Measurements from ENCODE around the gene CDC26. TPM values are rescaled to one million over a fixed set of nuclear protein-coding genes. Genes with fewer than 3 reads are reported as not detected.

CDC26 gene
- total and polyA plus RNA-seq, 10 of the 15 experiments (the other 5 are each of a cell fraction or from before 2014, with no cell fraction given), result 28.2 to 156 (median 61.5) TPM

DNA sequence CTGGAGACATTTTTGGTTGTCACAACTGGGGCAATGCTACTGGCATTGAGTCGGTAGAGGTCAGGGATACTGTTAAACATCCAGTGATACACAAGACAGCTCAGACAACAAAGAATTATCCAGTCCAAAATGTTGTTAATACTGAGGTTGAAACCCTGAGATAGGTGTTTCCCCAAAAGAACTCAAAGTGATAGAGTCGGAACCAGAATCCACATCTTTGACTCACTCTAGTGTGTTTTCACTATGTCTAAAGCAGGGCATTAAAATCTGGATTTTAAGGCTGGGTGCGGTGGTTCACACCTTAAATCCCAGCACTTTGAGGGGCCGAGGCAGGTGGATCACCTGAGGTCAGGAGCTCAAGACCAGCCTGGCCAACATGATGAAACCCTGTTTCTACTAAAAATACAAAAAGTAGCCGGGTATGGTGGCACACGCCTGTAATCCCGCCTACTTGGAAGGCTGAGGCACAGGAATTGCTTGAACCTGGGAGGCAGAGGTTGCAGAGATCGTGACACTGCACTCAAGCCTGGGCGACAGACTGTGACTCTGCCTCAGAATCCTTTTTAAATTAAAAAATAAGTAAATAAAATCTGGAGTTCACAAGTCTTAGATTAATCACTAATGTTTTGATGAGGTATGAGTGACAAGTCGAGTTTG lies 37.0 kb downstream of the CDC26 start:
- ChIA-PET CTCF (interaction anchor here (1.0 kb wide), 1 partner anchor 13 kb away, joined by 3 read pairs; no protein-coding TSS in a partner anchor), POLR2A (no interaction called here), SMC1A (ENCODE audit: uncharacterized antibody, unreplicated experiment) (interaction anchor here (0.5 to 4.4 kb wide), 2 partner anchors 18 to 923 kb away, joined by 4 to 14 read pairs; partner anchors contain the start of genes FKBP15 and SLC31A1), RAD21 (ENCODE audit: unreplicated experiment) (no interaction called here)
- Histone ChIP-seq H3K9ac (ENCODE audit: control insufficient read depth, insufficient read depth, low read length) (no peak overlapping the region), H3K79me2 (ENCODE audit: control insufficient read depth, insufficient read depth, low read length) (peaks cover 4% of the 10 kb centered on the region), H3K4me1 (ENCODE audit: control insufficient read depth, insufficient read depth, low read length) (peaks cover 2% of the 10 kb centered on the region; the same call in 1 of the 2 replicates), H4K20me1 (ENCODE audit: control insufficient read depth, insufficient read depth) (no peaks in the 10 kb centered on the region), H3K27me3 (replicated peaks in 1 of 2; ENCODE audit: control insufficient read depth in 2 of 2, insufficient read depth in 2 of 2, low read length in 1 of 2) (no peaks in the 10 kb centered on the region), H3K4me2 (ENCODE audit: control insufficient read depth, insufficient read depth) (no peak overlapping the region), H3K9me3 (replicated peaks; ENCODE audit: control insufficient read depth, insufficient read depth, low read length) (no peaks in the 10 kb centered on the region), H3K27ac (ENCODE audit: control insufficient read depth, insufficient read depth) (no peak overlapping the region), H3K36me3 (ENCODE audit: control insufficient read depth in 2 of 2, insufficient read depth in 2 of 2, low read length in 1 of 2) (no peaks in the 10 kb centered on the region), H2AFZ (ENCODE audit: control insufficient read depth, low read depth, low read length) (no peak overlapping the region), H3K4me3 (no peak overlapping the region)
- peak; percentile 52 for FAIRE-seq
- 94% methylated on average over 10 of the region's 10 CpGs for WGBS (ENCODE audit: insufficient coverage, insufficient replicate concordance, low lambda C conversion rate, missing lambda C conversion rate)
- ATAC-seq, result no peak
- DNase-seq (ENCODE audit: low read depth, low spot score), result no peak
- intact Hi-C loops (cut with micrococcal nuclease; ENCODE audit: unreplicated experiment), result no loop called here
- no peak for TF ChIP-seq ZNF217 (IDR thresholded peaks at IDR 0.05)
- no peak for TF ChIP-seq CEBPZ (IDR thresholded peaks at IDR 0.05; ENCODE audit: low read depth, low read length)
- TF ChIP-seq NFXL1 (IDR thresholded peaks at IDR 0.05; ENCODE audit: borderline replicate concordance), result no peak
- TF ChIP-seq HCFC1 (IDR thresholded peaks at IDR 0.05; ENCODE audit: low read length), result no peak
- in situ Hi-C loops (cut with MboI), result no loop called here
- BruUV-seq (replicated peaks), result no TSS peak

All from GM12878 (cell line).